Measurements from ENCODE around the gene TBC1D12.
"Not testable (repeated sequence)": the region's sequence is repeated elsewhere in the genome, so short reads cannot be mapped to it uniquely, and the experiment has no call there.

TBC1D12 gene

GRCh38 chr10:94500063-94500462, 97.7 kb downstream of the TBC1D12 start:
- H3K27ac ChIP-seq: no peak overlapping the region
- TF ChIP-seq CTCF (conservative IDR thresholded peaks at IDR 0.05): peak; percentile 68

- TF ChIP-seq CTCF (conservative IDR thresholded peaks at IDR 0.05): no peak
- H3K27ac ChIP-seq: no peak overlapping the region
Measured at GRCh38 chr10:94521276-94522250, 119.2 kb downstream of the TBC1D12 start.

DNA sequence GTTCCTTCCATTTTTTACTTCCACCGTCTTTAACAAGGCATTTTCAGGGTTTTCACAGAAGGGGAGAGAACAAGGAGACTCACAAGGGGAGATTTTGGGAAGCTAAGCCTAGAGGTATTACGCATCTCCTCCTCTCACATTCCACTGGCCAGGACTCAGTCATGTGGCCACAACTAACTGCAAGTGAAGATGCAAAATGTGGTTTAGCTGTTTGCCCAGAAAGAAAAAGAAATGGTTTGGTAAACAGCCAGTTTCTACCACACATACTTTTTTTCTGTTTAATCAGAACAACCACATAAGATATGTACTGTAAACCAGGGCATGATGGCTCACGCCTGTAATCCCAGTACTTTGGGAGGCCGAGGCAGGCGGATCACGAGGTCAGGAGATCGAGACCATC, 121.8 kb downstream of the TBC1D12 start:
- H3K27ac ChIP-seq: no peak overlapping the region
- no peak for TF ChIP-seq CTCF (conservative IDR thresholded peaks at IDR 0.05)

DNA sequence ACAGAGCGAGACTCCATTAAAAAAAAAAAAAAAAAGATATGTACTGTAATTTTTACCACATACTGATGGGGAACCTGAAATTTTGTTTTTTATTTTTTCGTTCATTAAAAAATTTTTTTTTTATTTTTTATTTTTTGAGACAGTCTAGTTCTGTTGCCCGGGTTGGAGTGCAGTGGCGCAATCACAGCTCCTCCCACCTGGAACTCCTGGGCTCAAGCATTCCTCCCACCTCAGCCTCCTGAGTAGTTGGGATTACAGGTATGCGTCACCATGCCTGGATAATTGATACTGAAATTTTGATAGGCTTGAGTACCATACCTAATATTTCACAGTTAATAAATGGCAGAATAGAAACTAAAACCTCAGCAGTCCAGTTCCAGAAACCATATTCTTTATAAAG, 122.4 kb downstream of the TBC1D12 start:
- no peak for TF ChIP-seq CTCF (conservative IDR thresholded peaks at IDR 0.05)

GRCh38 chr10:94531550-94531949, 129.2 kb downstream of the TBC1D12 start:
- H3K27ac ChIP-seq: not testable (repeated sequence)

More for the DNA sequence above, 122.4 kb downstream of the TBC1D12 start:
- H3K27ac ChIP-seq: no peak overlapping the region

DNA sequence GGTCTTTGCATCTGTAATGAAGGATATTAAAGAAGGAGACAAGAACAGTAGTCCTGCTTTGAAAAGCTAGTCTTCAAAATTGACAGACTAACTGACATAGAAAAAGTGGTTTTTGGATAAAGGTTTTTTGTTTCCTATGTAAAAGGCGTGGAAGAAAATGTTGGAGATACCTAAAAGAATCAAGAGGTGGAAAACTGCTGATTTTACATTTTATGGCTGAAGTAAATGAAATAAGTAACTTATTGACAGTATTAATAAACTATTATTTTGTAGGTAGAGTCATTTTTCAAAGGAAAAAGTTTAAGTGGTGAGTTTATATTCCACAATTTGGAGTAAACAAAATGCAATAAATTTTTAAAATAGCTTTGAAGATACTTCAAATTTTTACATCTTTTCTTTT, 130.7 kb downstream of the TBC1D12 start:
- H3K27ac ChIP-seq: no peak overlapping the region
- TF ChIP-seq CTCF (conservative IDR thresholded peaks at IDR 0.05): no peak

DNA sequence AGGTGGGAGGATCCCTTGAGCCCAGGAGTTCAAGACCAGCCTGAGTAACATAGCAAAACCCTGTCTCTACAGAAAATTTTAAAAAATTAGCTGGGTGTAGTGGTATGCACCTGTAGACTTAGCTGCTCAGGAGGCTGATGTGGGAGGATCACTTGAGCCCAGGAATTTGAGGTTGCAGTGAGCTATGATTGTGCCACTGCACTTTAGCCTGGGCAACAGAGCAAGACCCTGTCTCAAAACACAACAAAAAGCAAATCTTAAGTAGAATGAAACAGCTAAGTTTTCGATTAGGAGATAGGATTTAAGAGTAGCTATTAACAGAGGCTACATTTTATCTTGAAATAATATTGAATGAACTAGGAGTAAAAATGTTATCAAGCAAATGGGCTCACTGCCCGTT, 139.9 kb downstream of the TBC1D12 start:
- H3K27ac ChIP-seq: not testable (repeated sequence)

DNA sequence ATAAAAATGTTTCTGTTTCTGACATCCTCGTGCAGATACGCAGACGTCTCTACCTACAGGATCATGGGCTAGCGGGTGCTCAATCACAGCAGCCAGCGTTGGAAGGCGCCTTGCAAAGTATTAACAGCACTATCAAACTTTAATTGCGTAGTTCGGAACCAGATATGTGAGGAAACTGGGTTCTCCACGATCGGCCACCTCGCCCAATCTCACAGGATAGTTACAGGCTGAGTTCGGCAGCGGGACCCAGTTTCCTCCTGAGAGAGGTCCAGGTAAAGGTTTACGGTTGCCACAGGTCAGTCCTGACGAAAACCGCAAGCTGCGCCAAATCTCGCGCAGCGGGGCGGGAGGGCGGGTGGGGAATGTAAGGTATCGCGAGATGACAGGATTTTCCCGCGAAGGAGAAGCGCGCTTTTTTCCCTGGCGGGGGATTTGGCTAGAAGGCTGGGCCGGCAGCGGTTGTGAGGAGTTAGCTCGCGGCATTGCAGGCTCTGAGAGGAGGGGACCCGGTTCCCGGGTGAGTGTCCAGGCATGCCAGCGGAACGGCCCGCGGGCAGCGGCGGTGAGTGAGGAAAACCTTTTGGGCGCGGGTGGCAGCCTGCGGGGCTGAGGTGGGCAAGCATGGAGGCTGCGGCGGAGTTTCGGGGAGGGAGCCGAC, 143.2 kb downstream of the TBC1D12 start, which contains the start of gene HELLS:
HELLS (plus strand) TSS at position 398 of the 658 bp plus-strand sequence; CDS start at position 532, 134 bp downstream.
- no peak for TF ChIP-seq CTCF (conservative IDR thresholded peaks at IDR 0.05)
- peak within 1 kb of the TSS; percentile 78 for H3K27ac ChIP-seq
